HEK293 (cell line): ENCODE measurements around the gene GNG12.

Source experiments
- ATF2 ChIP-seq: fragments of 450-650 bp; formaldehyde crosslinking; IDR thresholded peaks from 2 replicates; pipeline ENCODE4 v1.5.1; 2016; ENCODE audit warnings: missing biosample characterization, missing genetic modification characterization, low read depth
- CTCF ChIP-seq: fragments of 450-650 bp; formaldehyde crosslinking; IDR thresholded peaks from 2 replicates; pipeline ENCODE4 v1.5.1; 2016; ENCODE audit warnings: missing biosample characterization, missing genetic modification characterization
- REST ChIP-seq: fragments of 450-650 bp; formaldehyde crosslinking; IDR thresholded peaks from 2 replicates; pipeline ENCODE4 v1.5.1; 2016; ENCODE audit warnings: missing biosample characterization, missing genetic modification characterization
- YY1 ChIP-seq: fragments of 450-650 bp; formaldehyde crosslinking; IDR thresholded peaks from 2 replicates; pipeline ENCODE4 v1.5.1; 2018; ENCODE audit warnings: missing biosample characterization, missing genetic modification characterization
- ZNF248 ChIP-seq: fragments of 450-650 bp; formaldehyde crosslinking; IDR thresholded peaks from 2 replicates; pipeline ENCODE4 v1.5.1; 2017; ENCODE audit warnings: missing biosample characterization, missing genetic modification characterization

- no peak for TF ChIP-seq CTCF
- no peak for TF ChIP-seq ZNF248 (tag by site-specific recombination)
- no peak for TF ChIP-seq YY1 (tag by site-specific recombination)
- TF ChIP-seq REST = no peak
- no peak for TF ChIP-seq ATF2 (tag by site-specific recombination)
Observed at GRCh38 chr1:67717876-67718275, 115.4 kb downstream of the GNG12 start.
